ENCODE measurements around the gene LINC00305. TPM values are rescaled to one million over a fixed set of nuclear protein-coding genes. Genes with fewer than 3 reads are reported as not detected.

The LINC00305 gene
- total RNA-seq, 1 donor from 2014 or later = 16.4 TPM

GRCh38 chr18:64137914-64138313 lies 11.0 kb downstream of the LINC00305 start:
- DNase-seq (ENCODE audit: low spot score) = no peak
- Mint-ChIP-seq H3K27ac (ENCODE audit: unreplicated experiment) (no peak overlapping the region), H3K4me1 (ENCODE audit: unreplicated experiment) (peaks cover 14% of the 10 kb centered on the region), H3K27me3 (ENCODE audit: unreplicated experiment) (peaks cover 3% of the 10 kb centered on the region), H3K36me3 (ENCODE audit: low read depth, unreplicated experiment) (peaks cover 5% of the 10 kb centered on the region), H3K4me3 (ENCODE audit: unreplicated experiment) (no peak overlapping the region), H3K9me3 (ENCODE audit: unreplicated experiment) (no peaks in the 10 kb centered on the region)
- TF ChIP-seq CTCF (IDR thresholded peaks at IDR 0.05; ENCODE audit: unreplicated experiment) = no peak

- H3K27ac Mint-ChIP-seq (ENCODE audit: unreplicated experiment) = no peak overlapping the region
- peaks cover 9% of the 10 kb centered on the region for H3K4me1 Mint-ChIP-seq (ENCODE audit: unreplicated experiment)
- peaks cover 3% of the 10 kb centered on the region for H3K27me3 Mint-ChIP-seq (ENCODE audit: unreplicated experiment)
- no peaks in the 10 kb centered on the region for H3K9me3 Mint-ChIP-seq (ENCODE audit: unreplicated experiment)
- TF ChIP-seq CTCF (IDR thresholded peaks at IDR 0.05; ENCODE audit: unreplicated experiment) = no peak
- H3K36me3 Mint-ChIP-seq (ENCODE audit: low read depth, unreplicated experiment) = peaks cover 5% of the 10 kb centered on the region
- H3K4me3 Mint-ChIP-seq (ENCODE audit: unreplicated experiment) = no peak overlapping the region
- DNase-seq (ENCODE audit: low spot score) = no peak
Measured at GRCh38 chr18:64134044-64134747, 14.7 kb downstream of the LINC00305 start.

GRCh38 chr18:64132871-64133270 lies 16.0 kb downstream of the LINC00305 start:
- no peak for DNase-seq (ENCODE audit: low spot score)
- H3K27ac Mint-ChIP-seq (ENCODE audit: unreplicated experiment) = no peak overlapping the region
- H3K36me3 Mint-ChIP-seq (ENCODE audit: low read depth, unreplicated experiment) = peaks cover 5% of the 10 kb centered on the region
- H3K27me3 Mint-ChIP-seq (ENCODE audit: unreplicated experiment) = peaks cover 2% of the 10 kb centered on the region
- H3K4me3 Mint-ChIP-seq (ENCODE audit: unreplicated experiment) = no peak overlapping the region
- no peaks in the 10 kb centered on the region for H3K9me3 Mint-ChIP-seq (ENCODE audit: unreplicated experiment)
- H3K4me1 Mint-ChIP-seq (ENCODE audit: unreplicated experiment) = peaks cover 3% of the 10 kb centered on the region
- TF ChIP-seq CTCF (IDR thresholded peaks at IDR 0.05; ENCODE audit: unreplicated experiment) = no peak

- Mint-ChIP-seq H3K36me3 (ENCODE audit: low read depth, unreplicated experiment) (no peaks in the 10 kb centered on the region), H3K27ac (ENCODE audit: unreplicated experiment) (no peak overlapping the region), H3K4me3 (ENCODE audit: unreplicated experiment) (no peak overlapping the region)
Measured at GRCh38 chr18:64131314-64131713, 17.6 kb downstream of the LINC00305 start.

More at GRCh38 chr18:64131314-64131713, 17.6 kb downstream of the LINC00305 start:
- no peaks in the 10 kb centered on the region for H3K27me3 Mint-ChIP-seq (ENCODE audit: unreplicated experiment)
- H3K9me3 Mint-ChIP-seq (ENCODE audit: unreplicated experiment) = no peaks in the 10 kb centered on the region
- TF ChIP-seq CTCF (IDR thresholded peaks at IDR 0.05; ENCODE audit: unreplicated experiment) = no peak
- H3K4me1 Mint-ChIP-seq (ENCODE audit: unreplicated experiment) = no peaks in the 10 kb centered on the region
- DNase-seq (ENCODE audit: low spot score) = no peak
